ENCODE results near the gene PRKCZ. TPM values are rescaled to one million over a fixed set of nuclear protein-coding genes. Genes with fewer than 3 reads are reported as not detected.

Gene PRKCZ
- total RNA-seq, 6 experiments from 2014 or later: 0.55 to 1.4 (median 0.95) TPM

DNA sequence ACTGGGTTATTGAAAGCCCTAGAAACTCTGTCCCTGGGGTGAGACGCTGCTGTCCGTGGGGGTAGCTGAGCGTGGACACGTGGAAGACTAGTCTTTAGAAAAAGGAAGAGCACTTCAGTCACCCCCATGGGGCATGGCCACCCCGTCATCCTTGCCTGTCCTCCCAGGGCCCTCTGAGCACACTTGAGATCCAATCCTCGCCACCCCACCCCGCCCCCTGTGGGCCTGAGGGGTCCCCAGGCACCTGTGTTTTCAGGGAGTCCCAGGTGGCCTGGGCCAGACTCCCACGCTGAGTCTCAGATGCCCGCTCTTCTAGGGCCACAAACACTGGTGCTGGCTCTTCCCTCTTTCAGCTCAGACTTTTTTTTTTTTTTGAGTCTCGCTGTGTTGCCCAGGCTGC is 2.5 kb downstream of the PRKCZ start:
- no peak overlapping the region for H3K4me3 Mint-ChIP-seq
- no peak overlapping the region for H3K27ac Mint-ChIP-seq

DNA sequence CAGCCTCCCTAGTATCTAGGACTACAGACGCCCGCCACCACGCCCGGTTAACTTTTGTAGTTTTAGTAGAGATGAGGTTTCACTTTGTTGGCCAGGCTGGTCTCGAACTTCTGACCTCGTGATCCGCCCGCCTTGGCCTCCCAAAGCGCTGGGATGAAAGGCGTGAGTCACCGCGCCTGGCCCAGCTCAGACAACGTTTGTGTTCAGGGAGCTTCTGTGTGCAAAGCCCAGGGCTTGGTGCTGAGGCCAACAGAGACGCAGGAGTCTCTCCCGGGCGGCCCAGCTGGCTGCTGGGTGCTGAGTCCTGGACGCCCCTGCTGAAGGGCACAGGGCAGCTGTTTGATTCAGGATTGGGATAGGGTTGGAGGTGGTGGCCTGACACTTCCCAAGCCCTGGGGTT is 3.0 kb downstream of the PRKCZ start:
- Mint-ChIP-seq H3K9me3 (no peaks in the 10 kb centered on the region), H3K27me3 (ENCODE audit: insufficient read depth) (peaks cover 28% of the 10 kb centered on the region), H3K27ac (no peak overlapping the region), H3K4me1 (ENCODE audit: low read depth) (no peaks in the 10 kb centered on the region), H3K36me3 (ENCODE audit: low read depth) (no peaks in the 10 kb centered on the region), H3K4me3 (no peak overlapping the region)
- TF ChIP-seq, protein P1, sequence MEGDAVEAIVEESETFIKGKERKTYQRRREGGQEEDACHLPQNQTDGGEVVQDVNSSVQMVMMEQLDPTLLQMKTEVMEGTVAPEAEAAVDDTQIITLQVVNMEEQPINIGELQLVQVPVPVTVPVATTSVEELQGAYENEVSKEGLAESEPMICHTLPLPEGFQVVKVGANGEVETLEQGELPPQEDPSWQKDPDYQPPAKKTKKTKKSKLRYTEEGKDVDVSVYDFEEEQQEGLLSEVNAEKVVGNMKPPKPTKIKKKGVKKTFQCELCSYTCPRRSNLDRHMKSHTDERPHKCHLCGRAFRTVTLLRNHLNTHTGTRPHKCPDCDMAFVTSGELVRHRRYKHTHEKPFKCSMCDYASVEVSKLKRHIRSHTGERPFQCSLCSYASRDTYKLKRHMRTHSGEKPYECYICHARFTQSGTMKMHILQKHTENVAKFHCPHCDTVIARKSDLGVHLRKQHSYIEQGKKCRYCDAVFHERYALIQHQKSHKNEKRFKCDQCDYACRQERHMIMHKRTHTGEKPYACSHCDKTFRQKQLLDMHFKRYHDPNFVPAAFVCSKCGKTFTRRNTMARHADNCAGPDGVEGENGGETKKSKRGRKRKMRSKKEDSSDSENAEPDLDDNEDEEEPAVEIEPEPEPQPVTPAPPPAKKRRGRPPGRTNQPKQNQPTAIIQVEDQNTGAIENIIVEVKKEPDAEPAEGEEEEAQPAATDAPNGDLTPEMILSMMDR (IDR thresholded peaks at IDR 0.05): no peak
- no peak for DNase-seq

More for the DNA sequence above, 2.5 kb downstream of the PRKCZ start:
- Mint-ChIP-seq H3K4me1 (ENCODE audit: low read depth) (no peaks in the 10 kb centered on the region), H3K9me3 (no peaks in the 10 kb centered on the region), H3K36me3 (ENCODE audit: low read depth) (no peaks in the 10 kb centered on the region), H3K27me3 (ENCODE audit: insufficient read depth) (peaks cover 29% of the 10 kb centered on the region)
- TF ChIP-seq, protein P1 (IDR thresholded peaks at IDR 0.05): no peak
- DNase-seq: no peak

DNA sequence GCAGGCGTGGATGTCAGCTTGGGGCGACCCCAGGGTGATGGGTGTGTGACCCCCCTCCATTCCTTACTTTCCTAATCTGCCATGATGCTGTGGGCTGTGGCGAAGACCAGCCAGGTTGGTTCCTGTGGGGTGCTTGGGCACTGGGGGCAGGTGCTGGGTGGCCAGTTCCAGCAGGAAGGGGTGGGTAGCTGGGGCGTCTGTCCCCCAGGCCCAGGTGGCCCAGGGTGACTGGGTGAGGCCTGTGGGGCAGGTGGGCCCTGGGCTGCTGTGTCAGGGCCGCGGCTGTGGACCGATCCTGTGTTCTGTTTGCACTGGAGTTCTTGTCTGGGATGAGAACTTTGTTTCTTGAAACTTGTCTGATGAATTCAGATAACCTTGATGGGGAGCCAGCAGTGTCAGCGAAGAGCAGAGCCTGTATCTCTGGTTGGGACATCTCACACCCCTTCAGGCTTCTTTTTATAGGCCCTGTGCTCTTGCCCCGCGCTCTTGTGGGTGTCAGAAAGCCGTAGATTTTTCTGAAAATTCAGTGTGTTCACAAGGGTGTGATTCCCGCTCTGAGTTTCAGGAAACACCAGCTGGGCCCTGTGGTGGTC is 3.7 kb downstream of the PRKCZ start:
- no peak for DNase-seq
- no peak overlapping the region for H3K27ac Mint-ChIP-seq
- H3K4me1 Mint-ChIP-seq (ENCODE audit: low read depth): no peaks in the 10 kb centered on the region
- TF ChIP-seq, protein P1 (IDR thresholded peaks at IDR 0.05): no peak
- H3K27me3 Mint-ChIP-seq (ENCODE audit: insufficient read depth): peaks cover 22% of the 10 kb centered on the region
- H3K9me3 Mint-ChIP-seq: no peaks in the 10 kb centered on the region
- no peaks in the 10 kb centered on the region for H3K36me3 Mint-ChIP-seq (ENCODE audit: low read depth)
- H3K4me3 Mint-ChIP-seq: no peak overlapping the region

DNA sequence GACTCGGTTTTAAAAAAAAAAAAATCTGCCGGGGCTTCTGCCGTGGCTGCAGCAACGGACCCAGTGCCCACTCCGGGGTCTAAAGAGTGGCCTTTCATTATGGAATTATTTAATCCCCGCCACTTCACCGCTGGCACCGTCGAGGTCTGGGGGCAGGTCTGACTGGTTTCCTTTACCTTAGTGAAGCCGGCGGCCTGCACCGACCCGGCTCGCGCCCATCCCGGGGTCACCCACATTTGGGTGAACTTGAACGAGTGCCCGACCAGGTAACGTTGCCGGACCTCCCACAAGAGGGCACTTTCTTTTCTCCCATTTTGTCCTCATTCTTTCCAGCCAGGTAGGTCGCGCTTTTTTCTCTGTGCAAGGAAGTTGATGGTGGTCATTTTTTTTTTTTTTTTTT is 4.3 kb downstream of the PRKCZ start:
- no peaks in the 10 kb centered on the region for H3K36me3 Mint-ChIP-seq (ENCODE audit: low read depth)
- TF ChIP-seq, protein P1 (IDR thresholded peaks at IDR 0.05): no peak
- no peak for DNase-seq

DNA sequence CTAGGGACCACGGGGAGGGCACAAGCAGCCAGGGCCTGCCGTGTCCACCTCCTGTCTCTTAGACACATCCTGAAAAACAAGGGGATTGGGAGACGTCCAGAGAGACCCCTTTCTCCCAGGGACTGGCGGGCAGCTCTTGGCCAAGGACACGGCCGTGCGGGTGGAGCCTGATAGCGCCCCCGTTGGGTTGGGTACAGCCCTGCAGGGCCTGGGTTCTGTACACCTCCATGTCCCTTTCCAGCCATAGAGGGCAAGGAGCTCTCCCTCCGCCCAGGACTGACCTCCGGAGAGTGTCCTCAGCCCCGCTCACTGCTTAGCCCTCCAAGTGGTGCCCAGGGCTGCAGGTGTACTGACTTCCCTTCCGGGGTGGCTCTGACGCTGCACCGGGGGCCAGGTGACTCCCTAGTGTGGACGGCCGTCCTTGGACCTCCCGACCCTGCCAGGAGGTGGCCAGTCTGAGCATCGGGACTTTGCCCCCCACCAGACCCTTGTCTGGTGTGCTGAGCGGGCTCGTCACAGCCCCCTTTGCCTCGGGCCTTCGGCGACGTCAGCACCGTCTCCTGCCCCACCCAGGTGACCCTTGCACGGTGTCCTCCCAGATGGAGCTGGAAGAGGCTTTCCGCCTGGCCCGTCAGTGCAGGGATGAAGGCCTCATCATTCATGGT is 5.8 kb downstream of the PRKCZ start:
- TF ChIP-seq, protein P1 (IDR thresholded peaks at IDR 0.05): peak; percentile 34

More for the DNA sequence above, 4.3 kb downstream of the PRKCZ start:
- peaks cover 15% of the 10 kb centered on the region for H3K27me3 Mint-ChIP-seq (ENCODE audit: insufficient read depth)
- H3K4me1 Mint-ChIP-seq (ENCODE audit: low read depth): no peaks in the 10 kb centered on the region
- no peak overlapping the region for H3K4me3 Mint-ChIP-seq
- H3K27ac Mint-ChIP-seq: no peak overlapping the region
- H3K9me3 Mint-ChIP-seq: no peaks in the 10 kb centered on the region

More for the DNA sequence above, 5.8 kb downstream of the PRKCZ start:
- peaks cover 15% of the 10 kb centered on the region for H3K27me3 Mint-ChIP-seq (ENCODE audit: insufficient read depth)
- H3K4me1 Mint-ChIP-seq (ENCODE audit: low read depth): no peaks in the 10 kb centered on the region
- H3K36me3 Mint-ChIP-seq (ENCODE audit: low read depth): no peaks in the 10 kb centered on the region
- no peaks in the 10 kb centered on the region for H3K9me3 Mint-ChIP-seq
- no peak overlapping the region for H3K4me3 Mint-ChIP-seq
- no peak for DNase-seq
- H3K27ac Mint-ChIP-seq: no peak overlapping the region

All from HFFc6 (cell line).